Gastroesophageal sphincter (tissue), 4 donors: ENCODE measurements around the gene AKAP13. TPM values are rescaled to one million over a fixed set of nuclear protein-coding genes. Genes with fewer than 3 reads are reported as not detected.

Source experiments
- ATAC-seq: fragments of 150-250 bp; one replicate; pipeline ENCODE4 v1.9.1; 2016; ENCODE audit warnings: mild to moderate bottlenecking, moderate library complexity
- H3K27ac ChIP-seq, 4 donors: fragments of 200-600 bp; sonication (generic) in 3 of 4; 1 replicate in 3 of 4; 2 replicates in 1 of 4; pipeline ENCODE4 v1.5.1; 2016 to 2019
- H3K27me3 ChIP-seq: fragments of 200-600 bp; sonication (generic); one replicate; pipeline ENCODE4 v1.5.1; 2019
- H3K36me3 ChIP-seq, 2 donors: fragments of 200-600 bp; sonication (generic); one replicate each; pipeline ENCODE4 v1.5.1; 2019; ENCODE audit warnings: control low read depth in 1 of 2
- H3K4me1 ChIP-seq, 3 donors: fragments of 200-600 bp; sonication (generic); 1 replicate in 2 of 3; 2 replicates in 1 of 3; pipeline ENCODE4 v1.5.1; 2016 to 2019; ENCODE audit warnings: control low read depth in 2 of 3
- H3K4me3 ChIP-seq, 2 donors: fragments of 200-600 bp; sonication (generic); one replicate each; pipeline ENCODE4 v1.5.1; 2019; ENCODE audit warnings: mild to moderate bottlenecking in 1 of 2, moderate library complexity in 1 of 2
- H3K9me3 ChIP-seq, 3 donors: fragments of 200-600 bp; sonication (generic); one replicate each; pipeline ENCODE4 v1.5.1; 2017 to 2019; ENCODE audit warnings: control low read depth in 2 of 3
- CTCF ChIP-seq, 4 experiments: fragments of 200-600 bp in 2 of 4; fragments of 450-650 bp in 2 of 4; sonication (generic) in 1 of 4; IDR thresholded peaks; one replicate each; pipeline ENCODE4 v1.5.1; 2017 to 2019; ENCODE audit warnings: antibody characterized with exemption in 4 of 4, mild to moderate bottlenecking in 2 of 4, moderate library complexity in 2 of 4
- EP300 ChIP-seq: sonication (generic); formaldehyde crosslinking; IDR thresholded peaks from one replicate; pipeline ENCODE4 v1.6.1; 2017; ENCODE audit warnings: antibody characterized with exemption, mild to moderate bottlenecking
- POLR2A ChIP-seq, 2 donors: fragments of 450-650 bp; IDR thresholded peaks; one replicate each; pipeline ENCODE4 v1.6.1; 2017; ENCODE audit warnings: antibody characterized with exemption in 2 of 2, mild to moderate bottlenecking in 2 of 2, moderate library complexity in 1 of 2
- POLR2AphosphoS5 ChIP-seq: sonication (generic); formaldehyde crosslinking; IDR thresholded peaks from one replicate; pipeline ENCODE4 v1.6.1; 2017; ENCODE audit warnings: antibody characterized with exemption
- WGBS, 2 donors: methylation state at CpG; one replicate each; pipeline ENCODE4 v1.1.5; 2018; ENCODE audit warnings: low coverage in 1 of 2; 5-methylcytosine and 5-hydroxymethylcytosine counted together
- total RNA-seq, 4 donors: library from RNA; depleted of rRNA; stranded (reverse); fragments of >200 nt; gene quantifications; one replicate each; pipeline ENCODE4 v1.1.0, GENCODE V29; 2016

The AKAP13 gene
- total RNA-seq, 4 donors from 2014 or later: 196 to 252 (median 215) TPM

- peak overlapping the region; percentile 31 to 70 (median 66) for H3K27ac ChIP-seq
- H3K36me3 ChIP-seq: peaks cover 0 to 40% of the 10 kb centered on the region in 2 donors
- peaks cover 0 to 63% (median 23%) of the 10 kb centered on the region in 3 donors for H3K4me1 ChIP-seq
- no peaks in the 10 kb centered on the region for H3K9me3 ChIP-seq
- no peak overlapping the region for H3K4me3 ChIP-seq
- peak; percentile 39 for TF ChIP-seq POLR2AphosphoS5
- no peak for TF ChIP-seq CTCF (IDR thresholded peaks at IDR 0.05)
- H3K27me3 ChIP-seq: no peaks in the 10 kb centered on the region
- WGBS, 2 donors: 11 to 28% methylated on average over 5 of the region's 5 CpGs
- ATAC-seq: peak; percentile 75
Measured at GRCh38 chr15:85649372-85649771, 269.0 kb downstream of the AKAP13 start.

DNA sequence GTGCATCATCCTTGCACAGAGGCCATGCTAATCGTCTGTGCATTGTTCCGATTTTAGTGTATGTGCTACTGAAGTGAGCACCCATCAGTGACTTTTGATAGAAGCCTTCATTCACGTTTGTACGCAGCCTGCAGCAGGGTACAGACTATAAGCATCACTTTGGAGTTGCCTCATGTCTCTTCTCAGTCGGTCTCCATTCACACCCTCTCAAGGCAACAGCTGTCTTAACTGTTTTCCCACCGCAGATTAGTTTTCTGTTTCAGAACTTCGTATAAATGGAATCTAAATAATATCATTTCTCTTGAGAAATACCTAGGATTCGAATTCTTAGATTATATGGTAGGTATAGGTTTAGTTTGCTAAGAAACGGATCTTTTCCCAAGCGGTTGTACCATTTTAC lies 271.1 kb downstream of the AKAP13 start:
- Histone ChIP-seq H3K4me1 (peaks cover 0 to 42% (median 8%) of the 10 kb centered on the region in 3 donors), H3K27me3 (no peaks in the 10 kb centered on the region), H3K27ac (peak overlapping the region in 1 of 4 donors; percentile 43), H3K4me3 (no peak overlapping the region), H3K9me3 (no peaks in the 10 kb centered on the region), H3K36me3 (peaks cover 0 to 50% of the 10 kb centered on the region in 2 donors)
- 77 to 80% methylated on average over 10 of the region's 10 CpGs for WGBS, 2 donors
- TF ChIP-seq POLR2AphosphoS5 (no peak), EP300 (no peak), CTCF (IDR thresholded peaks at IDR 0.05) (no peak), POLR2A (IDR thresholded peaks at IDR 0.05) (no peak)
- ATAC-seq: no peak

DNA sequence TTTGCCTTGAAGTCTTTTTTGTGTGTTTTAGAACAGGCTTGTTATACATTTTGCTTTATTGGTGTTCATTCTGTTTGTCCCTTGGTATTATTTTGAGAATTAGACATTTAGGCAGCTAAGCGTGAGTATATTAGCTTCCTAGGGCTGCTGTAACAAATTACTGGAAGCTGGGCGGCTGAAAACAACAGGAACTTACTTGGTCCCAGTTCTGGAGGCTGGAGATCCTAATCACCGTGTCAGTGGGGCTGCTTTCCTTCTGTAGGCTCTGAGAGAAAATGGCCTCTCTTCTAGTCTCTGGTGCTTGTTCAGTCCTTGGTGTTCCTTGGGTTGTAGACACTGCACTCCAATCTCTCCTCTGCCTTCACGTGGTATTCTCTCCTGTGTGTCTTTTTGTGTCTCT lies 272.1 kb downstream of the AKAP13 start:
- H3K4me1 ChIP-seq: peaks cover 0 to 42% (median 5%) of the 10 kb centered on the region in 3 donors

DNA sequence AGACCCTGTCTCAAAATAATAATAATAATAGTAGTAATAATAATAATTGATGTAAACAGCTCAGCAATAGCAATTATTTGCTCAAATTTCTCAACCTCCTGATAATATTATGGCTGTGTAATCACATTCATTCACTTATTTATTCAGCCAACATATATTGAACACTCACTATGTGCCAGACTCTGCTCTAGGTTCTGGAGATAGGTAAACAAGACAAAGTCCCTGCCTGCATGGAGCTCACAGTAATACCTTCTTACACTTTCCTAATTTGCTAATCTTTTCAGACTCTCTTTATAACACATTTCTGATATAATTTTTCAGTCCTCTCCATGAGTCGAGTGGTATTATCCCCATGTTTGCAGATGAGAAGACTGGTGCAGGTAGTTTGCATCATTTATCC lies 276.7 kb downstream of the AKAP13 start:
- Histone ChIP-seq H3K9me3 (no peaks in the 10 kb centered on the region), H3K4me3 (no peak overlapping the region), H3K36me3 (peaks cover 0 to 67% of the 10 kb centered on the region in 2 donors), H3K4me1 (peaks cover 0 to 34% (median 8%) of the 10 kb centered on the region in 3 donors), H3K27me3 (no peaks in the 10 kb centered on the region), H3K27ac (no peak overlapping the region)
- no peak for ATAC-seq
- 0 to 100% methylated on average over 1 of the region's 1 CpG for WGBS, 2 donors
- TF ChIP-seq CTCF (IDR thresholded peaks at IDR 0.05) (no peak), POLR2A (IDR thresholded peaks at IDR 0.05) (no peak), EP300 (no peak), POLR2AphosphoS5 (no peak)

More for the DNA sequence above, 272.1 kb downstream of the AKAP13 start:
- WGBS, 2 donors: 55 to 74% methylated on average over 4 of the region's 4 CpGs
- H3K27ac ChIP-seq: peak overlapping the region in 2 of 4 donors; percentile 43 to 49
- no peak for ATAC-seq
- TF ChIP-seq CTCF (IDR thresholded peaks at IDR 0.05): no peak
- TF ChIP-seq POLR2A (IDR thresholded peaks at IDR 0.05): no peak
- TF ChIP-seq POLR2AphosphoS5: no peak
- no peak for TF ChIP-seq EP300
- H3K4me3 ChIP-seq: no peak overlapping the region
- H3K36me3 ChIP-seq: peaks cover 0 to 50% of the 10 kb centered on the region in 2 donors
- no peaks in the 10 kb centered on the region for H3K9me3 ChIP-seq
- H3K27me3 ChIP-seq: no peaks in the 10 kb centered on the region

- Histone ChIP-seq H3K9me3 (no peaks in the 10 kb centered on the region), H3K27me3 (no peaks in the 10 kb centered on the region), H3K4me3 (no peak overlapping the region), H3K36me3 (peaks cover 0 to 73% of the 10 kb centered on the region in 2 donors), H3K4me1 (peaks cover 0 to 27% (median 8%) of the 10 kb centered on the region in 3 donors), H3K27ac (peak overlapping the region; percentile 14 to 42 (median 26))
- 45 to 67% methylated on average over 3 of the region's 3 CpGs for WGBS, 2 donors
- no peak for TF ChIP-seq CTCF (IDR thresholded peaks at IDR 0.05)
- no peak for TF ChIP-seq POLR2A (IDR thresholded peaks at IDR 0.05)
- no peak for TF ChIP-seq EP300
- TF ChIP-seq POLR2AphosphoS5: no peak
- no peak for ATAC-seq
Measured at GRCh38 chr15:85658816-85659215, 278.4 kb downstream of the AKAP13 start.
